WTC11 (cell line): ENCODE data around the gene LCMT2.

Source experiments
- CTCF ChIP-seq: fragments of 200-600 bp; IDR thresholded peaks from 2 replicates; pipeline ENCODE4 v1.8.0; 2022; ENCODE audit warnings: antibody characterized with exemption
- HMGXB4 ChIP-seq: sonication (generic); formaldehyde crosslinking; IDR thresholded peaks from 2 replicates; pipeline ENCODE4 v1.8.1; 2023; ENCODE audit warnings: mild to moderate bottlenecking, moderate library complexity, missing genetic modification reagents
- IRF1 ChIP-seq: sonication (generic); formaldehyde crosslinking; IDR thresholded peaks from 2 replicates; pipeline ENCODE4 v1.8.0; 2023; ENCODE audit warnings: missing genetic modification reagents
- MAX ChIP-seq: sonication (generic); formaldehyde crosslinking; IDR thresholded peaks from 2 replicates; pipeline ENCODE4 v1.8.0; 2022; ENCODE audit warnings: mild to moderate bottlenecking, missing genetic modification reagents
- MXD4 ChIP-seq: fragments of 250-450 bp; sonication (Bioruptor Pico); IDR thresholded peaks from 2 replicates; pipeline ENCODE4 v1.8.0; 2021; ENCODE audit warnings: mild to moderate bottlenecking, moderate library complexity, borderline replicate concordance
- OVOL2 ChIP-seq: fragments of 250-450 bp; sonication (Bioruptor Pico); IDR thresholded peaks from 2 replicates; pipeline ENCODE4 v1.9.0; 2021; ENCODE audit warnings: mild to moderate bottlenecking, borderline replicate concordance
- SMAD4 ChIP-seq: sonication (generic); formaldehyde crosslinking; IDR thresholded peaks from 2 replicates; pipeline ENCODE4 v1.8.0; 2022; ENCODE audit warnings: mild to moderate bottlenecking, missing genetic modification reagents
- TCF7 ChIP-seq: sonication (generic); formaldehyde crosslinking; IDR thresholded peaks from 2 replicates; pipeline ENCODE4 v1.8.0; 2022; ENCODE audit warnings: mild to moderate bottlenecking, low read depth, missing genetic modification reagents, moderate library complexity
- TP53 ChIP-seq: sonication (generic); formaldehyde crosslinking; IDR thresholded peaks from 2 replicates; pipeline ENCODE4 v1.8.1; 2023; ENCODE audit warnings: mild to moderate bottlenecking, missing genetic modification reagents
- USF1 ChIP-seq: sonication (generic); formaldehyde crosslinking; IDR thresholded peaks from 2 replicates; pipeline ENCODE4 v1.8.0; 2022; ENCODE audit warnings: mild to moderate bottlenecking, missing genetic modification reagents
- ZBTB43 ChIP-seq: sonication (generic); formaldehyde crosslinking; IDR thresholded peaks from 2 replicates; pipeline ENCODE4 v1.8.1; 2023; ENCODE audit warnings: mild to moderate bottlenecking, missing genetic modification reagents

GRCh38 chr15:43299411-43299810 lies 31.0 kb downstream of the LCMT2 start:
- no peak for TF ChIP-seq CTCF
- TF ChIP-seq SMAD4 (CRISPR knock-in tag) = no peak
- TF ChIP-seq MXD4 = no peak
- no peak for TF ChIP-seq TP53 (CRISPR knock-in tag)
- TF ChIP-seq MAX (CRISPR knock-in tag) = no peak
- TF ChIP-seq OVOL2 (CRISPR knock-in tag) = no peak
- TF ChIP-seq IRF1 (CRISPR knock-in tag) = no peak
- TF ChIP-seq USF1 (CRISPR knock-in tag) = no peak
- no peak for TF ChIP-seq HMGXB4 (CRISPR knock-in tag)
- no peak for TF ChIP-seq TCF7
- no peak for TF ChIP-seq ZBTB43 (CRISPR knock-in tag)
